Sigmoid colon (tissue), 4 donors: ENCODE measurements around the gene ATG13.

Experiments used
- CTCF ChIP-seq, 4 experiments: fragments of 450-650 bp in 3 of 4; fragments of 200-600 bp in 1 of 4; IDR thresholded peaks; one replicate each; pipeline ENCODE4 v1.5.1; 2016 to 2019; ENCODE audit warnings: antibody characterized with exemption in 4 of 4, mild to moderate bottlenecking in 3 of 4, moderate library complexity in 2 of 4
- EP300 ChIP-seq, 4 donors: sonication (generic); formaldehyde crosslinking; IDR thresholded peaks; one replicate each; pipeline ENCODE4 v1.6.1; 2017; ENCODE audit warnings: antibody characterized with exemption in 4 of 4
- POLR2A ChIP-seq, 2 donors: fragments of 450-650 bp; IDR thresholded peaks; one replicate each; pipeline ENCODE4 v1.6.1; 2016; ENCODE audit warnings: antibody characterized with exemption in 2 of 2, mild to moderate bottlenecking in 2 of 2, moderate library complexity in 2 of 2
- POLR2AphosphoS5 ChIP-seq, 4 donors: sonication (generic); formaldehyde crosslinking; IDR thresholded peaks; one replicate each; pipeline ENCODE4 v1.6.1; 2017; ENCODE audit warnings: antibody characterized with exemption in 4 of 4

- TF ChIP-seq CTCF (IDR thresholded peaks at IDR 0.05) (no peak), POLR2AphosphoS5 (IDR thresholded peaks at IDR 0.05) (no peak), POLR2A (IDR thresholded peaks at IDR 0.05) (no peak), EP300 (IDR thresholded peaks at IDR 0.05) (no peak)
Observed at GRCh38 chr11:46600194-46600960, 17.0 kb upstream of the ATG13 start.
